ENCODE data around the gene BNIP2.

Gene BNIP2, protein sequence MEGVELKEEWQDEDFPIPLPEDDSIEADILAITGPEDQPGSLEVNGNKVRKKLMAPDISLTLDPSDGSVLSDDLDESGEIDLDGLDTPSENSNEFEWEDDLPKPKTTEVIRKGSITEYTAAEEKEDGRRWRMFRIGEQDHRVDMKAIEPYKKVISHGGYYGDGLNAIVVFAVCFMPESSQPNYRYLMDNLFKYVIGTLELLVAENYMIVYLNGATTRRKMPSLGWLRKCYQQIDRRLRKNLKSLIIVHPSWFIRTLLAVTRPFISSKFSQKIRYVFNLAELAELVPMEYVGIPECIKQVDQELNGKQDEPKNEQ

DNA sequence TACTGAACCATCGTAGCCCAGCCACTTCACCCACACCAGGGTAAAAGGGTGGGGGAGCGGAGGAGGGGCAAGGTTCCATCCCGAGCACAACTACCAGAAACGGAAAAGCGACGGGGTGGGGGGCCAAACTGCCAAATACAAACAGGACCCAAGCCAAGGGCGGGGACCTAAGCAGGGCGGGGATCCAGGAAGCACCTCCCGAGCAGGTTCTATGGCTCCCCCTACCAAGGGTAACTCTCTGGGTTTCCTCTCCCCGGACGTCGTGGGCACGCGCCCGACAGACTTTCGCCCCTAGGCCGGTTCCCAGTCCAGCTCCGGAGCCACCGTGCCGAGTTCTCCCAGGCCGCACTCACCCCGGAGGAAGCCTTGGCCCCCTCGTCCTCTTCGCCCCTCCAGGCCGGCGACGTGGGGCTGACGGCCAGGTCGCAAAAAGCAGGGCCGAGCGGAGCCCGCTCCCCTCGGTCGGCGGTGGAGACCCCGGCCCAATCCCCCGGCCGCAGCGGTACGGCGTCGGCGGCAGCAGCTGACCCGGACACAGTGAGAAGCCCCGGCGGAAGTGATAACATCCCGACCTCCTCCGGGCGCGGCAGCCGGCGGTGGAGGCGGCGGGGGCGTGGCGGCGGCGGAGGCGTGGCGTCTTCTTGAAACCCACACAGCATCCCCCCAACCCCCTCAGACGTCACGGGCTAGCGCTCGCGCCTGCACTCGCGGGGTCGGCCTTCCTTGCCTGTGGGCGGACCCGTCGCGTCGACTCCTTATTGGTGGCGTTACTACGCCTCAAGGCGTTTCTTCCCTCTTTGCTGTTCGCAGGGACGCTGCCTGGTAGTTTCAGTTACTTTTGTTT lies at the start of gene BNIP2:
Gene BNIP2 (minus strand): TSS at position 539 of the 844 bp plus-strand sequence. CDS start 6,863 bp downstream, outside the sequence.
- peak within 1 kb of the TSS; percentile 98 for H3K27ac ChIP-seq
- peak within 1 kb of the TSS; percentile 92 for H3K4me3 ChIP-seq
- H3K4me1 ChIP-seq = peaks cover 43% of the 10 kb centered on the region
- peaks cover 51% of the 10 kb centered on the region for H4K20me1 ChIP-seq
- H3K9me3 ChIP-seq = no peaks in the 10 kb centered on the region
- peak within 1 kb of the TSS; percentile 98 for H3K9ac ChIP-seq
- peaks cover 14% of the 10 kb centered on the region; the same call in 1 of the 2 replicates for H3K36me3 ChIP-seq
- H3K27me3 ChIP-seq = no peaks in the 10 kb centered on the region
- peak within 1 kb of the TSS; percentile 98 for H3K4me2 ChIP-seq
- TF ChIP-seq Cebpa-rat (IDR thresholded peaks at IDR 0.05) = no peak

DNA sequence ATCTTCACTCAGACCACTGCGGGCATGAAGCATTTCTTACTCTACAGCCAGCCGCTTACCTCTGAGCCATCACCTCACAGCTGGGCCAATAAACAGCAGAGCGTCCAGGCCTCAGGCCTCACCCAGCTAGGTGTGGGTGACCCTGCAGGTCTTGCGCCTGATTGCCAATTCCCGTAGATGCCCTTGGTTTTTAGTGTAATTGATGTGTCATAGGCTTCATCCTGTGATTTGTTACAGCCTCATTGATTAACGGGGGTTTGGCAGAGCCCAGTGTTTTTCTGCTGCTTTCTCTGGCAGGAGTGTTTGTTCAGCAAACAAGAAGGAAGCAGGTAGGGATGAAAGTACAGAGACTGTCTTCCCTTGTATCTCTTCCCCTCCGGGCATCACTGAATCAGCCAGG lies 49.6 kb upstream of the BNIP2 start:
- no peak overlapping the region for H3K9ac ChIP-seq
- H3K4me2 ChIP-seq = no peak overlapping the region
- H3K4me1 ChIP-seq = no peaks in the 10 kb centered on the region
- H3K27ac ChIP-seq = no peak overlapping the region
- no peaks in the 10 kb centered on the region for H4K20me1 ChIP-seq
- TF ChIP-seq Cebpa-rat (IDR thresholded peaks at IDR 0.05) = no peak
- H3K9me3 ChIP-seq = peaks cover 5% of the 10 kb centered on the region
- no peak overlapping the region for H3K4me3 ChIP-seq
- H3K27me3 ChIP-seq = no peaks in the 10 kb centered on the region
- no peaks in the 10 kb centered on the region for H3K36me3 ChIP-seq

GRCh38 chr15:59736181-59736580 lies 47.1 kb upstream of the BNIP2 start:
- H3K27ac ChIP-seq = no peak overlapping the region
- H3K9ac ChIP-seq = no peak overlapping the region
- no peaks in the 10 kb centered on the region for H3K36me3 ChIP-seq
- no peaks in the 10 kb centered on the region for H3K4me1 ChIP-seq
- H3K4me2 ChIP-seq = no peak overlapping the region
- no peak for TF ChIP-seq Cebpa-rat (IDR thresholded peaks at IDR 0.05)
- no peak overlapping the region for H3K4me3 ChIP-seq
- no peaks in the 10 kb centered on the region for H3K9me3 ChIP-seq
- no peaks in the 10 kb centered on the region for H3K27me3 ChIP-seq
- no peaks in the 10 kb centered on the region for H4K20me1 ChIP-seq

DNA sequence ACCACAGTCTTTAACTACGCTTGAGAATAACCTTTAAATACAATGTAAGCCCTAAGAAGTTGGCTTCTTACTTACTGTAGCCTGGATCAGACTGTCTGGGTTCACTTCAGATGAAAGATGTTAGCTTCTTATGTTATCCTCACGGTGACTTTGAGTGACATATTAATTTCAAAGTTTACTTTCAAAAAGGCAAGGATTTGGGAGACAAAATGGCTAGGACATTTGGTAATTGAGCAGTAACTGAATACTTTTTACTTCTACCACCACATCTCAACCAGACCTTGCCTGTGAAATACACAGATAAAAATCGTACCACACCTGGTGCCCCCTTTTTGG lies 36.0 kb upstream of the BNIP2 start:
- Histone ChIP-seq H3K27ac (no peak overlapping the region), H3K27me3 (no peaks in the 10 kb centered on the region)

DNA sequence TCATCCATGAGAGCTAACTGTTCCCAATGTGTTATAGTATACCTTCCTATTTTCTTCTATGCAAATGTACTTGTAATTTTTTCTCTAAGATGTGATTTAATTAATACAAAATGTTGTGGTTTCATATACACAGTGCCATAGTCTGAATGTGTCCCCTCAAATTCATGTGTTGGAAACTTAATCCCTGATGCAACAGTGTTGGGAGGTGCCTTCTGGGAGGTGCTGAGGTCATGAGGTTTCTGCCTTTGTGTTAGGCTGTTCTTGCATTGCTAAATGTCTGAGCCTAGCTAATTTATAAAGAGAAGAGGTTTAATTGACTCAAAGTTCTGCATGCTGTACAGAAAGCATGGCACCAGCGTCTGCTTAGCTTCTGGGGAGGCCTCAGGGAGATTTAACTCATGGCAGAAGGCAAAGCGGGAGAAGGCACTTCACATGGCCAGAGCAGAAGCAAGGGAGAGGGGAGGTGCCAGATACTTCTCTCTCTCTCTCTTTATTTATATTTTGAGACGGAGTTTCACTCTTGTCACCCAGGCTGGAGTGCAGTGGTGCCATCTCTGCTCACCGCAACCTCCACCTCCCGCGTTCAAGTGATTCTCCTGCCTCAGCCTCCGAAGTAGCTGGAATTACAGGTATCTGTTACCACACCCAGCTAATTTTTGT lies 34.7 kb upstream of the BNIP2 start:
- H4K20me1 ChIP-seq = no peaks in the 10 kb centered on the region
- no peaks in the 10 kb centered on the region for H3K27me3 ChIP-seq
- no peak overlapping the region for H3K4me3 ChIP-seq
- no peak for TF ChIP-seq Cebpa-rat (IDR thresholded peaks at IDR 0.05)
- H3K9me3 ChIP-seq = no peaks in the 10 kb centered on the region
- H3K4me1 ChIP-seq = no peaks in the 10 kb centered on the region
- no peak overlapping the region for H3K4me2 ChIP-seq
- H3K9ac ChIP-seq = no peak overlapping the region
- no peak overlapping the region for H3K27ac ChIP-seq
- H3K36me3 ChIP-seq = no peaks in the 10 kb centered on the region

More for the DNA sequence above, 36.0 kb upstream of the BNIP2 start:
- Histone ChIP-seq H3K4me1 (no peaks in the 10 kb centered on the region), H3K36me3 (no peaks in the 10 kb centered on the region), H3K9me3 (no peaks in the 10 kb centered on the region), H3K4me3 (no peak overlapping the region), H3K9ac (no peak overlapping the region), H3K4me2 (no peak overlapping the region), H4K20me1 (no peaks in the 10 kb centered on the region)
- no peak for TF ChIP-seq Cebpa-rat (IDR thresholded peaks at IDR 0.05)

DNA sequence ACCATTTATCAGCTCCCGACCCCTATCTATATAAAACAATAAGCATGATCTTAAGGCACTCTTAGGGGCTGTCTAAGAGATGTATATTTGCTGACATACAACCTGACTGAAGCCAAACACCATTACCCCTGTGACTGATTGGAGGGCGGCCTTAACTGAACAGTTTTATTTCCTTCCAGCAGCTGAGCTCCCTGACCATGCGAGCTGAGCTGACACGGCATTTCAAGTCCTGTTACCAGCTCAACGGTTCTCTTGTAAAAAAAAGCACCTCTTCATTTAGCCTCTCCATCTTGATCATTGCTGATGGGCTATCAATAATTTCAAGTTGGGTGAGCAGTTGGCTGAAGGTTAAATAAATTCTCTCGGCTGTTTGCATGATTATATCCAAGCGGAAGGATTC lies 33.4 kb upstream of the BNIP2 start:
- Histone ChIP-seq H3K36me3 (no peaks in the 10 kb centered on the region), H3K4me3 (no peak overlapping the region), H3K9me3 (no peaks in the 10 kb centered on the region), H3K27ac (no peak overlapping the region), H4K20me1 (no peaks in the 10 kb centered on the region), H3K27me3 (no peaks in the 10 kb centered on the region), H3K9ac (no peak overlapping the region), H3K4me2 (no peak overlapping the region), H3K4me1 (no peaks in the 10 kb centered on the region)
- no peak for TF ChIP-seq Cebpa-rat (IDR thresholded peaks at IDR 0.05)

GRCh38 chr15:59722037-59722436 lies 32.9 kb upstream of the BNIP2 start:
- H4K20me1 ChIP-seq = no peaks in the 10 kb centered on the region
- H3K27me3 ChIP-seq = no peaks in the 10 kb centered on the region
- H3K9ac ChIP-seq = no peak overlapping the region
- no peaks in the 10 kb centered on the region for H3K4me1 ChIP-seq
- no peaks in the 10 kb centered on the region for H3K36me3 ChIP-seq
- no peaks in the 10 kb centered on the region for H3K9me3 ChIP-seq
- H3K27ac ChIP-seq = no peak overlapping the region
- TF ChIP-seq Cebpa-rat (IDR thresholded peaks at IDR 0.05) = no peak
- no peak overlapping the region for H3K4me3 ChIP-seq
- no peak overlapping the region for H3K4me2 ChIP-seq

DNA sequence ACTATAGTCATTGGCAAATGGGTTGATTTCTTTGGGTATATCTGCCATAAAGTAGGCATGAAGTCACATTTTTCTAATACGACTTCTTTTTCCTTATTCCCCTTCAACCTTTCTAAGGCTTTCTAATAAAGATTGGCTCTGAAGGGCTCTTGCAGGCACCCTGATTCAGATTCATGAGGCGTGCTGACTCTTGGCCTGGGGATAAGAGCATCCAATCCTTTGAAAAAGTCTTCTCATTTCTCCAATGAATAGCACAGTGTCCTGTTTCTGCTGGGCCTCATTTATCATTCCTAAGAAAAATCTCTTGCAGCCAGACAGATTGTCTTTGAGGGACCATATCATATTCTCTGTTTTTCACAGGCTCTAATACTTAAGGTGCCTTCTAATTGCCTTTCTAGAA lies 32.3 kb upstream of the BNIP2 start:
- Histone ChIP-seq H3K9ac (no peak overlapping the region), H3K27me3 (no peaks in the 10 kb centered on the region), H3K9me3 (no peaks in the 10 kb centered on the region), H3K4me1 (no peaks in the 10 kb centered on the region), H4K20me1 (no peaks in the 10 kb centered on the region), H3K4me3 (no peak overlapping the region), H3K36me3 (no peaks in the 10 kb centered on the region), H3K4me2 (no peak overlapping the region), H3K27ac (no peak overlapping the region)
- no peak for TF ChIP-seq Cebpa-rat (IDR thresholded peaks at IDR 0.05)

GRCh38 chr15:59713177-59713576 lies 24.1 kb upstream of the BNIP2 start:
- no peaks in the 10 kb centered on the region for H3K36me3 ChIP-seq
- no peak for TF ChIP-seq Cebpa-rat (IDR thresholded peaks at IDR 0.05)
- H3K4me1 ChIP-seq = no peaks in the 10 kb centered on the region
- H3K27ac ChIP-seq = no peak overlapping the region
- no peaks in the 10 kb centered on the region for H3K27me3 ChIP-seq
- no peak overlapping the region for H3K4me3 ChIP-seq
- no peaks in the 10 kb centered on the region for H4K20me1 ChIP-seq
- H3K9ac ChIP-seq = no peak overlapping the region
- no peaks in the 10 kb centered on the region for H3K9me3 ChIP-seq
- H3K4me2 ChIP-seq = no peak overlapping the region
